K562 (cell line): Measurements from ENCODE around the gene ZNF106. TPM values are rescaled to one million over a fixed set of nuclear protein-coding genes. Genes with fewer than 3 reads are reported as not detected.

Source experiments
- ATAC-seq: fragments of 200-7000 bp; cut with Tn5 transposase; 3 replicates; pipeline ENCODE4 v1.9.1; 2020; ENCODE audit warnings: moderate library complexity
- BruUV-seq: library from RNA; stranded (reverse); fragments of 400-500 nt; replicated peaks from 2 replicates; lab custom pipeline; 2021; lab: Mats Ljungman, UMichigan
- CTCF ChIA-PET: fragments of 300-600 bp; formaldehyde crosslinking; extraction: SDS; loops from one replicate; lab custom pipeline; 2021; ENCODE audit warnings: low intra/inter-chr PET ratio; lab: Yijun Ruan, JAX
- POLR2A ChIA-PET: fragments of 300-600, 350-650 bp; sonication (Branson Sonifier 250); formaldehyde crosslinking; extraction: SDS; loops from one replicate; lab custom pipeline; 2021; ENCODE audit warnings: antibody characterized with exemption, inconsistent platforms; lab: Yijun Ruan, JAX
- DNase-seq, 4 experiments: peaks; one replicate each; pipeline versions ENCODE4 v3.0.0 to v3.0.0-alpha.2; 2011 to 2018; ENCODE audit warnings: low spot score in 3 of 4, mixed read lengths in 3 of 4; ENCODE audit errors: extremely low read depth in 1 of 4
- FAIRE-seq: peaks from 2 replicates; lab custom pipeline; 2011; peaks lifted over from hg19 to GRCh38; lab: Jason Lieb, UNC
- H2AFZ ChIP-seq: 2 replicates; pipeline ENCODE4 v1.6.0; 2011; ENCODE audit warnings: low read depth, low read length, control low read depth, inconsistent platforms
- H3K27ac ChIP-seq: fragments of 200-600 bp; 3 replicates; pipeline ENCODE4 v1.8.0; 2011; ENCODE audit warnings: low read depth, mild to moderate bottlenecking, control low read depth, inconsistent platforms, low read length, moderate library complexity, mixed read lengths; ENCODE audit errors: extremely low read depth
- H3K27me3 ChIP-seq, 2 experiments: fragments of 300-600 bp in 1 of 2; 2 replicates in 1 of 2; 3 replicates in 1 of 2; pipeline versions ENCODE4 v1.6.0 to v1.8.0; 2011; ENCODE audit warnings: inconsistent platforms in 2 of 2, low read length in 2 of 2, mild to moderate bottlenecking in 1 of 2, mixed read lengths in 1 of 2, moderate library complexity in 1 of 2; ENCODE audit not compliant: control insufficient read depth in 2 of 2, insufficient read depth in 2 of 2
- H3K36me3 ChIP-seq: fragments of 300-600 bp; 3 replicates; pipeline ENCODE4 v1.8.0; 2011; ENCODE audit warnings: mild to moderate bottlenecking, low read length, inconsistent platforms; ENCODE audit not compliant: control insufficient read depth, insufficient read depth
- H3K4me1 ChIP-seq, 2 experiments: fragments of 200-600 bp in 1 of 2; replicated peaks in 1 of 2; 2 replicates in 1 of 2; 3 replicates in 1 of 2; pipeline versions ENCODE4 v1.5.1 to v1.8.0; 2011; ENCODE audit warnings: inconsistent platforms in 2 of 2, low read length in 2 of 2, mild to moderate bottlenecking in 1 of 2, mixed read lengths in 1 of 2, moderate library complexity in 1 of 2; ENCODE audit not compliant: control insufficient read depth in 2 of 2, insufficient read depth in 2 of 2
- H3K4me2 ChIP-seq: 2 replicates; pipeline ENCODE4 v1.6.1; 2011; ENCODE audit warnings: low read length, control low read depth, inconsistent platforms, mixed read lengths; ENCODE audit not compliant: insufficient read depth
- H3K4me3 ChIP-seq: fragments of 200-600 bp; sonication (generic), shearing (Covaris generic); 2 replicates; pipeline ENCODE4 v1.5.1; 2016; ENCODE audit warnings: control low read depth, inconsistent platforms
- H3K79me2 ChIP-seq: fragments of 200-600 bp; 3 replicates; pipeline ENCODE4 v1.8.0; 2011; ENCODE audit warnings: low read length, inconsistent platforms; ENCODE audit not compliant: control insufficient read depth, insufficient read depth
- H3K9ac ChIP-seq, 2 experiments: 2 replicates each; pipeline versions ENCODE4 v1.6.0 to v1.6.1; 2011; ENCODE audit warnings: low read depth in 2 of 2, low read length in 2 of 2, control low read depth in 1 of 2, inconsistent platforms in 1 of 2, mild to moderate bottlenecking in 1 of 2, mixed read lengths in 1 of 2; ENCODE audit not compliant: insufficient read depth in 1 of 2
- H3K9me1 ChIP-seq: one replicate; pipeline ENCODE4 v1.6.0; 2011; ENCODE audit warnings: inconsistent platforms, mild to moderate bottlenecking, low read length, moderate library complexity; ENCODE audit not compliant: control insufficient read depth, insufficient read depth
- H3K9me3 ChIP-seq: replicated peaks from 2 replicates; pipeline ENCODE4 v1.5.1; 2011; ENCODE audit warnings: low read depth, low read length, inconsistent platforms; ENCODE audit not compliant: control insufficient read depth, insufficient read depth
- H4K20me1 ChIP-seq: replicated peaks from 2 replicates; pipeline ENCODE4 v1.6.1; 2011; ENCODE audit warnings: low read length, inconsistent platforms, mixed read lengths; ENCODE audit not compliant: control insufficient read depth, insufficient read depth
- MBD1 ChIP-seq: fragments of 250-450 bp; sonication (Bioruptor Pico); IDR thresholded peaks from 2 replicates; pipeline ENCODE4 v1.8.0; 2022; ENCODE audit warnings: inconsistent platforms
- NCOA4 ChIP-seq: fragments of 450-650 bp; IDR thresholded peaks from 2 replicates; pipeline ENCODE4 v1.6.1; 2018; ENCODE audit warnings: mild to moderate bottlenecking; ENCODE audit not compliant: partially characterized antibody
- WGBS: fragments of 100-300 bp; shearing (Covaris generic); methylation state at CpG from one replicate; pipeline ENCODE4 v1.1.6; 2016; ENCODE audit warnings: low coverage, mixed read lengths; ENCODE audit not compliant: insufficient coverage; ENCODE audit errors: missing lambda C conversion rate; 5-methylcytosine and 5-hydroxymethylcytosine counted together
- in situ Hi-C: fragments of 300-500 bp; cut with MboI; formaldehyde crosslinking; loops from 4 replicates; pipeline ENCODE4 v1.15.0; 2018; ENCODE audit warnings: inconsistent platforms, mixed read lengths
- intact Hi-C: fragments of 100-400 bp; cut with micrococcal nuclease; formaldehyde crosslinking; loops from 2 replicates; pipeline ENCODE4 v1.14.2; 2022
- polyA plus RNA-seq, 8 experiments: library from polyadenylated mRNA; depleted of rRNA in 4 of 8; stranded (reverse) in 5 of 8; unstranded in 3 of 8; fragments of >200 nt; fragmentation: Nextera tagmentation in 2 of 8; fragmentation: Illumina TruSeq in 1 of 8; extraction: Ambion mirVana in 2 of 8; extraction: Trizol in 1 of 8; gene quantifications; 2 replicates each; pipeline versions ENCODE4 v1.2.1 to v1.2.3, GENCODE V29; 2011 to 2014; ENCODE audit warnings: inconsistent platforms in 1 of 8, missing spikeins in 1 of 8
- total RNA-seq, 7 experiments: library from RNA; depleted of rRNA in 6 of 7; stranded (reverse); fragments of >200 nt in 6 of 7; fragmentation: Illumina TruSeq in 2 of 7; extraction: Trizol in 2 of 7; gene quantifications; 2 replicates each; pipeline versions ENCODE4 v1.2.1 to v1.2.3, GENCODE V29; 2011 to 2021; ENCODE audit warnings: low replicate concordance in 1 of 7

Gene ZNF106
- total and polyA plus RNA-seq, 9 of the 15 experiments (the other 6 are each of a cell fraction or from before 2014, with no cell fraction given) = 14.4 to 55.3 (median 33.7) TPM

DNA sequence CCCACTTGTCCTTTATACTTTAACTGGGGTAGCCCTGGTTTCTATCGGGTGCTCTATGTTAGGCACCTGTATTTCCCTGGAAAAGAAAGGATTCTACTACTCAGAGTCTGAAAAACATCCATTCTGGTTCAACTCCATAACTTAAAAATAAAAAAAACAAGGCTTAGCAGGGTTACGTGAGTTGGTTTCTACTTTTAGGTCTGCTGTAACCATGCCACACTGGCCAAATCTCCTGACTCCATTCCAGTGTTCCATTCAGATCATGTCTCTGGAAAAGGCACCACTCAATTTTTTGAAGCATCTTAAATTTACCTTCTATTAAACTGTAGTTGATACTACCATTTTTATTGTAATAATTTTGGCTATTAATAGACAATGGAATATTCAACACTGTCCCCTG lies 69.6 kb downstream of the ZNF106 start:
- FAIRE-seq (no peak), ATAC-seq (no peak), DNase-seq (no peak)
- Histone ChIP-seq H3K79me2 (no peaks in the 10 kb centered on the region), H3K9ac (no peak overlapping the region), H4K20me1 (no peaks in the 10 kb centered on the region), H3K4me1 (no peaks in the 10 kb centered on the region), H3K4me3 (no peak overlapping the region), H3K9me3 (no peaks in the 10 kb centered on the region), H3K27ac (no peak overlapping the region), H3K9me1 (peaks cover 3% of the 10 kb centered on the region), H2AFZ (no peak overlapping the region), H3K36me3 (peaks cover 86% of the 10 kb centered on the region), H3K27me3 (no peaks in the 10 kb centered on the region), H3K4me2 (no peak overlapping the region)
- intact Hi-C loops = no loop called here
- CTCF ChIA-PET = no interaction called here
- BruUV-seq = no TSS peak
- WGBS = 100% methylated on average over 2 of the region's 2 CpGs
- no peak for TF ChIP-seq MBD1
- POLR2A ChIA-PET = no interaction called here
- in situ Hi-C loops = no loop called here

DNA sequence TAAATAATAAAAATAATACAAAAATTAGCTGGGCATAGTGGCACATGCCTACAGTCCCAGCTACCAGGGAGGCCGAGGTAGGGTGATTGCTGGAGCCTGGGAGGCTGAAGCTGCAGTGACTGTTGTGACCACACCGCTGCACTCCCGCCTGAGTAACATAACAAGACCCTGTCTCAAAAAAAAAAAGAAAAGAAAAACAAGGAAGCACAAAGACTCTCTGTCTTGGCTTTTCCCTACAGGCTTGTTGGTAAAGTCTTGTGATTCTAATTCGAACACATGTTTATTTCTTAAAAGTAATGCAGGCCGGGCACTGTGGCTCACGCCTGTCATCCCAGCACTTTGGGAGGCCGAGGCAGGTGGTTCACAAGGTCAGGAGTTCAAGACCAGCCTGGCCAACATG lies 71.6 kb downstream of the ZNF106 start:
- Histone ChIP-seq H2AFZ (no peak overlapping the region), H3K9me1 (peaks cover under 1% of the 10 kb centered on the region), H3K9me3 (no peaks in the 10 kb centered on the region), H3K4me3 (no peak overlapping the region), H3K9ac (no peak overlapping the region), H3K79me2 (no peaks in the 10 kb centered on the region), H3K4me1 (no peaks in the 10 kb centered on the region), H3K27me3 (no peaks in the 10 kb centered on the region), H3K4me2 (no peak overlapping the region), H4K20me1 (no peaks in the 10 kb centered on the region), H3K27ac (no peak overlapping the region), H3K36me3 (peaks cover 76% of the 10 kb centered on the region)
- intact Hi-C loops = no loop called here
- FAIRE-seq (no peak), DNase-seq (no peak), ATAC-seq (no peak)
- in situ Hi-C loops = no loop called here
- no TSS peak for BruUV-seq
- ChIA-PET POLR2A (interaction anchor here (0.6 to 0.8 kb wide), 2 partner anchors 13 to 47 kb away, joined by 3 read pairs; no protein-coding TSS in a partner anchor), CTCF (no interaction called here)
- TF ChIP-seq NCOA4 = no peak
- WGBS = 90% methylated on average over 7 of the region's 7 CpGs
